H9 (cell line): ENCODE measurements around the gene UNK. TPM values are rescaled to one million over a fixed set of nuclear protein-coding genes. Genes with fewer than 3 reads are reported as not detected.

Experiments
- DNase-seq: peaks from one replicate; pipeline ENCODE4 v3.0.0-alpha.2; 2017
- H2AFZ ChIP-seq: one replicate; pipeline ENCODE4 v1.6.1; 2013; ENCODE audit warnings: mild to moderate bottlenecking, low read length, control low read depth, moderate library complexity
- H2AK5ac ChIP-seq: 2 replicates; pipeline ENCODE4 v1.6.1; 2013; ENCODE audit warnings: low read length, control low read depth, mixed read lengths; ENCODE audit not compliant: insufficient read length
- H2BK120ac ChIP-seq: one replicate; pipeline ENCODE4 v1.6.1; 2013; ENCODE audit warnings: low read depth, mild to moderate bottlenecking, low read length, control low read depth, inconsistent platforms; ENCODE audit not compliant: poor library complexity, severe bottlenecking
- H2BK12ac ChIP-seq: 2 replicates; pipeline ENCODE4 v1.6.1; 2013; ENCODE audit warnings: low read length, control low read depth, mixed read lengths, low read depth; ENCODE audit not compliant: insufficient read length
- H2BK15ac ChIP-seq: 2 replicates; pipeline ENCODE4 v1.6.1; 2013; ENCODE audit warnings: low read depth, low read length, control low read depth
- H2BK20ac ChIP-seq: one replicate; pipeline ENCODE4 v1.6.1; 2013; ENCODE audit warnings: low read depth, mild to moderate bottlenecking, low read length, control low read depth, inconsistent platforms; ENCODE audit not compliant: poor library complexity, severe bottlenecking
- H2BK5ac ChIP-seq: 2 replicates; pipeline ENCODE4 v1.6.1; 2013; ENCODE audit warnings: low read length, control low read depth, mixed read lengths; ENCODE audit not compliant: insufficient read length
- H3K14ac ChIP-seq: 2 replicates; pipeline ENCODE4 v1.6.1; 2013; ENCODE audit warnings: low read length, control low read depth; ENCODE audit not compliant: insufficient read depth
- H3K18ac ChIP-seq: 2 replicates; pipeline ENCODE4 v1.6.1; 2013; ENCODE audit warnings: low read depth, mild to moderate bottlenecking, mixed read lengths, low read length, control low read depth; ENCODE audit not compliant: insufficient read length
- H3K23ac ChIP-seq: 2 replicates; pipeline ENCODE4 v1.6.1; 2013; ENCODE audit warnings: low read length, control low read depth, mixed read lengths, low read depth; ENCODE audit not compliant: insufficient read length
- H3K23me2 ChIP-seq: 2 replicates; pipeline ENCODE4 v1.6.1; 2013; ENCODE audit warnings: low read depth, mild to moderate bottlenecking, mixed read lengths, low read length, control low read depth; ENCODE audit not compliant: insufficient read length, poor library complexity, severe bottlenecking
- H3K27ac ChIP-seq: 2 replicates; pipeline ENCODE4 v1.5.1; 2013; ENCODE audit warnings: low read length, control low read depth, mixed read lengths, low read depth; ENCODE audit not compliant: insufficient read length
- H3K27me3 ChIP-seq: 2 replicates; pipeline ENCODE4 v1.6.1; 2013; ENCODE audit warnings: low read length, control low read depth, inconsistent platforms; ENCODE audit not compliant: insufficient read depth
- H3K4ac ChIP-seq: 2 replicates; pipeline ENCODE4 v1.6.1; 2013; ENCODE audit warnings: low read depth, mild to moderate bottlenecking, control low read depth, inconsistent platforms, low read length, moderate library complexity
- H3K4me1 ChIP-seq: 2 replicates; pipeline ENCODE4 v1.6.1; 2013; ENCODE audit warnings: low read length, control low read depth, inconsistent platforms; ENCODE audit not compliant: insufficient read depth
- H3K4me2 ChIP-seq: 2 replicates; pipeline ENCODE4 v1.6.1; 2013; ENCODE audit warnings: low read length, control low read depth, mixed read lengths; ENCODE audit not compliant: insufficient read length, insufficient read depth
- H3K56ac ChIP-seq: 2 replicates; pipeline ENCODE4 v1.6.1; 2013; ENCODE audit warnings: low read depth, mild to moderate bottlenecking, mixed read lengths, low read length, control low read depth; ENCODE audit not compliant: insufficient read length
- H3K79me1 ChIP-seq: 2 replicates; pipeline ENCODE4 v1.6.1; 2013; ENCODE audit warnings: low read depth, mild to moderate bottlenecking, moderate library complexity, low read length, control low read depth, inconsistent platforms; ENCODE audit not compliant: insufficient read depth, poor library complexity, severe bottlenecking
- H3K79me2 ChIP-seq: 2 replicates; pipeline ENCODE4 v1.6.1; 2013; ENCODE audit warnings: low read length, control low read depth, inconsistent platforms; ENCODE audit not compliant: insufficient read depth
- H3K9ac ChIP-seq: 2 replicates; pipeline ENCODE4 v1.6.1; 2013; ENCODE audit warnings: low read length, control low read depth, mixed read lengths; ENCODE audit not compliant: insufficient read length; ENCODE audit errors: extremely low read depth
- H3K9me3 ChIP-seq: one replicate; pipeline ENCODE4 v1.6.1; 2013; ENCODE audit warnings: low read depth, low read length, inconsistent platforms; ENCODE audit not compliant: control insufficient read depth
- H3T11ph ChIP-seq: one replicate; pipeline ENCODE4 v1.6.1; 2013; ENCODE audit warnings: mild to moderate bottlenecking, low read length, control low read depth, inconsistent platforms
- H4K20me1 ChIP-seq: one replicate; pipeline ENCODE4 v1.6.1; 2013; ENCODE audit not compliant: control insufficient read depth, insufficient read length, insufficient read depth
- H4K5ac ChIP-seq: 2 replicates; pipeline ENCODE4 v1.6.1; 2013; ENCODE audit warnings: low read depth, mild to moderate bottlenecking, mixed read lengths, low read length, control low read depth; ENCODE audit not compliant: insufficient read length
- H4K8ac ChIP-seq: replicated peaks from 2 replicates; pipeline ENCODE4 v1.6.1; 2013; ENCODE audit warnings: low read length, control low read depth, mixed read lengths, low read depth; ENCODE audit not compliant: insufficient read length
- H4K91ac ChIP-seq: 2 replicates; pipeline ENCODE4 v1.6.1; 2013; ENCODE audit warnings: low read depth, mild to moderate bottlenecking, moderate library complexity, mixed read lengths, low read length, control low read depth; ENCODE audit not compliant: insufficient read length
- H3K27ac Mint-ChIP-seq, 3 experiments: 2 replicates in 2 of 3; 3 replicates in 1 of 3; pipeline ENCODE4 v1.8.0; 2020 to 2021; ENCODE audit warnings: mixed read lengths in 3 of 3, mild to moderate bottlenecking in 1 of 3, moderate library complexity in 1 of 3
- H3K27me3 Mint-ChIP-seq: 2 replicates; pipeline ENCODE4 v1.8.0; 2021; ENCODE audit warnings: low read depth, mild to moderate bottlenecking, moderate library complexity, mixed read lengths
- H3K36me3 Mint-ChIP-seq, 3 experiments: 2 replicates in 2 of 3; 3 replicates in 1 of 3; pipeline ENCODE4 v1.8.0; 2020 to 2021; ENCODE audit warnings: low read depth in 3 of 3, mixed read lengths in 3 of 3; ENCODE audit not compliant: insufficient read depth in 1 of 3
- H3K4me1 Mint-ChIP-seq, 2 experiments: 2 replicates each; pipeline ENCODE4 v1.8.0; 2020; ENCODE audit warnings: mixed read lengths in 2 of 2
- H3K4me3 Mint-ChIP-seq, 2 experiments: 2 replicates in 1 of 2; 3 replicates in 1 of 2; pipeline ENCODE4 v1.8.0; 2020 to 2021; ENCODE audit warnings: mild to moderate bottlenecking in 2 of 2, mixed read lengths in 2 of 2, moderate library complexity in 1 of 2
- H3K9me3 Mint-ChIP-seq, 2 experiments: 2 replicates in 1 of 2; 3 replicates in 1 of 2; pipeline ENCODE4 v1.8.0; 2020; ENCODE audit warnings: mild to moderate bottlenecking in 2 of 2, mixed read lengths in 2 of 2, moderate library complexity in 1 of 2
- WGBS: extraction: QIAGEN DNeasy Blood & Tissue Kit; methylation state at CpG from one replicate; pipeline ENCODE4 v1.1.7; 2013; ENCODE audit warnings: missing lambda C conversion rate, low lambda C conversion rate, mixed read lengths; ENCODE audit not compliant: insufficient read length; ENCODE audit errors: extremely low coverage; 5-methylcytosine and 5-hydroxymethylcytosine counted together
- total RNA-seq: library from RNA; stranded (reverse); gene quantifications from 2 replicates; pipeline ENCODE4 v1.2.1, GENCODE V29; 2021
- TF ChIP-seq, protein P1 (sequence below): fragments of 200-600 bp; sonication (generic); conservative IDR thresholded peaks from 3 replicates; pipeline ENCODE4 v1.8.0; 2021; ENCODE audit warnings: antibody characterized with exemption, mild to moderate bottlenecking

UNK gene
- total RNA-seq, 1 experiment from 2014 or later: 36.4 TPM

DNA sequence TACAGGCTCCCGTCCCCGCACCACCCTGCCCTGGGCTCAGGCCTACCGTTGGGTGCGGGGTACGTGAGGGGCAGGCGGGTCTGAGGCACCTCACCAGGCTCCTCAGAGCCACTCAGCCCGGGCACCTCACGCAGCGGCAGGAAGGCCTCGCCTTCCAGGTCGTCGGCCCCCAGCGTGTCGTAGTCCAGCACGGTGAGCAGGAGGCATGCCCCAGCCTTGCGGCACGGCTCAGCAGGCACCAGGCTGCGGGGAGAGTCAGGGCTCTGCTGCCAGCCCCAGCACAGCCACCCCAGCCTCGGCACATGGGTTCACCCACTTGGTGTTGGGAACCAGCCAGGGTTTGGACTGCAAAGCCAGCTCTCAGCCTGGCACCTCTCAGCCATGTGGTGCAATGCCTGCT lies 44.1 kb downstream of the UNK start:
- no peak overlapping the region for H4K8ac ChIP-seq
- no peak overlapping the region for H3K9ac ChIP-seq
- no peak overlapping the region for H3K27ac ChIP-seq
- H3K18ac ChIP-seq: no peak overlapping the region
- H3K4me1 ChIP-seq: peaks cover 5% of the 10 kb centered on the region; the same call in 1 of the 2 replicates
- no peaks in the 10 kb centered on the region for H3K27me3 ChIP-seq
- no peak overlapping the region for H3K56ac ChIP-seq
- no peak overlapping the region for H4K91ac ChIP-seq
- H3K23me2 ChIP-seq: no peaks in the 10 kb centered on the region
- Mint-ChIP-seq H3K27me3 (no peaks in the 10 kb centered on the region), H3K27ac (no peak overlapping the region), H3K9me3 (no peaks in the 10 kb centered on the region), H3K36me3 (peaks cover 0 to 13% (median 11%) of the 10 kb centered on the region in 3 experiments; a peak in 6 of 7 replicates), H3K4me3 (no peak overlapping the region), H3K4me1 (peaks cover 28 to 36% of the 10 kb centered on the region in 2 experiments)
- no CpG with 5 or more reads among the region's 19 CpGs for WGBS
- H3K4me2 ChIP-seq: no peak overlapping the region
- no peak overlapping the region for H4K5ac ChIP-seq
- H2AFZ ChIP-seq: no peak overlapping the region
- H3T11ph ChIP-seq: no peak overlapping the region
- H2BK12ac ChIP-seq: no peak overlapping the region
- no peak overlapping the region for H2BK15ac ChIP-seq
- no peak overlapping the region for H2BK20ac ChIP-seq
- no peaks in the 10 kb centered on the region for H3K79me2 ChIP-seq
- no peak overlapping the region for H2AK5ac ChIP-seq
- H3K23ac ChIP-seq: no peak overlapping the region
- no peaks in the 10 kb centered on the region for H4K20me1 ChIP-seq
- no peak for DNase-seq
- H3K14ac ChIP-seq: no peak overlapping the region
- TF ChIP-seq, protein P1, sequence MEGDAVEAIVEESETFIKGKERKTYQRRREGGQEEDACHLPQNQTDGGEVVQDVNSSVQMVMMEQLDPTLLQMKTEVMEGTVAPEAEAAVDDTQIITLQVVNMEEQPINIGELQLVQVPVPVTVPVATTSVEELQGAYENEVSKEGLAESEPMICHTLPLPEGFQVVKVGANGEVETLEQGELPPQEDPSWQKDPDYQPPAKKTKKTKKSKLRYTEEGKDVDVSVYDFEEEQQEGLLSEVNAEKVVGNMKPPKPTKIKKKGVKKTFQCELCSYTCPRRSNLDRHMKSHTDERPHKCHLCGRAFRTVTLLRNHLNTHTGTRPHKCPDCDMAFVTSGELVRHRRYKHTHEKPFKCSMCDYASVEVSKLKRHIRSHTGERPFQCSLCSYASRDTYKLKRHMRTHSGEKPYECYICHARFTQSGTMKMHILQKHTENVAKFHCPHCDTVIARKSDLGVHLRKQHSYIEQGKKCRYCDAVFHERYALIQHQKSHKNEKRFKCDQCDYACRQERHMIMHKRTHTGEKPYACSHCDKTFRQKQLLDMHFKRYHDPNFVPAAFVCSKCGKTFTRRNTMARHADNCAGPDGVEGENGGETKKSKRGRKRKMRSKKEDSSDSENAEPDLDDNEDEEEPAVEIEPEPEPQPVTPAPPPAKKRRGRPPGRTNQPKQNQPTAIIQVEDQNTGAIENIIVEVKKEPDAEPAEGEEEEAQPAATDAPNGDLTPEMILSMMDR: no peak
- no peak overlapping the region for H3K4ac ChIP-seq
- no peak overlapping the region for H2BK120ac ChIP-seq
- H3K9me3 ChIP-seq: no peaks in the 10 kb centered on the region
- no peak overlapping the region for H2BK5ac ChIP-seq
- no peaks in the 10 kb centered on the region for H3K79me1 ChIP-seq
